Activated CD8-positive, alpha-beta T cell treated with anti-CD3 and anti-CD28 coated beads for 36 hours (primary cell): ENCODE measurements around the gene ZEB1. TPM values are rescaled to one million over a fixed set of nuclear protein-coding genes. Genes with fewer than 3 reads are reported as not detected.
A peak's percentile ranks its signal among the peaks of the same experiment; 100 is the strongest.

ENCODE experiments used
- ATAC-seq: fragments of 200-7000 bp; cut with Tn5 transposase; one replicate; pipeline ENCODE4 v1.10.0; 2021; ENCODE audit warnings: mild to moderate bottlenecking, moderate library complexity
- CTCF ChIA-PET: fragments of 350-600 bp; sonication (Branson Sonifier 250); formaldehyde crosslinking; loops from one replicate; lab custom pipeline; 2021; ENCODE audit warnings: antibody characterized with exemption; lab: Charles Lee
- POLR2A ChIA-PET: fragments of 350-600 bp; sonication (Branson Sonifier 250); formaldehyde crosslinking; loops from one replicate; lab custom pipeline; 2021; ENCODE audit warnings: antibody characterized with exemption; lab: Charles Lee
- DNase-seq: peaks from one replicate; pipeline ENCODE4 v3.0.0-alpha.2; 2020
- H3K27ac Mint-ChIP-seq: one replicate; pipeline ENCODE4 v1.8.0; 2021; ENCODE audit warnings: mild to moderate bottlenecking, mixed read lengths
- H3K27me3 Mint-ChIP-seq: one replicate; pipeline ENCODE4 v1.8.0; 2021; ENCODE audit warnings: mixed read lengths
- H3K36me3 Mint-ChIP-seq: one replicate; pipeline ENCODE4 v1.8.0; 2021; ENCODE audit warnings: low read depth, mixed read lengths
- H3K4me1 Mint-ChIP-seq: one replicate; pipeline ENCODE4 v1.8.0; 2021; ENCODE audit warnings: low read depth, mixed read lengths
- H3K4me3 Mint-ChIP-seq: one replicate; pipeline ENCODE4 v1.8.0; 2021; ENCODE audit warnings: mild to moderate bottlenecking, moderate library complexity, mixed read lengths
- H3K9me3 Mint-ChIP-seq: one replicate; pipeline ENCODE4 v1.8.0; 2021; ENCODE audit warnings: mixed read lengths
- intact Hi-C: fragments of 100-400 bp; cut with micrococcal nuclease; formaldehyde crosslinking; loops from one replicate; pipeline ENCODE4 v1.10.0; 2022
- total RNA-seq, 2 experiments: library from RNA; stranded (reverse); gene quantifications; one replicate each; pipeline ENCODE4 v1.2.3, GENCODE V29; 2021
- TF ChIP-seq, protein P1 (sequence below): fragments of 200-600 bp; IDR thresholded peaks from one replicate; pipeline ENCODE4 v1.8.0; 2022; ENCODE audit warnings: antibody characterized with exemption, mild to moderate bottlenecking

Gene ZEB1
- total RNA-seq, 2 experiments from 2014 or later, result 28.4 to 29.7 TPM

DNA sequence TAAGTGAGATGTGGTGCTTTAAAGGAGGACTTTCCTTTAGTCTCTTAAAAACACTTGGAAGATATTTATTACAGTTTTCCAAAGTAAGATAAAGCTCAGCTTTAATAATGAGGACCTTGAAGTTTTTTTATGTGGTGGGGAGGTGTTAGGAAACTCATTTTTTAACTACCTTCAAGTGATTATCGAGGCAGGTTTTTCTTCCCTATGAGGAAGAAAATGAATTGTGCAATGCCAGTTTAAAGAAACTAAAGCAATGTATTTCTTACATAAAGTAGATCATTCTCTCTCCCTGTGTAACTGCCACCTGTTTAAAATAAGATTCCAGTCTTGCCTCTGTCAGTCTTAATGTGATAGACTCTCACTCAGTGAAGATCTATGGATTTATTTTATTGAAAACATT lies 27.9 kb downstream of the ZEB1 start:
- H3K27ac Mint-ChIP-seq, result peak overlapping the region; percentile 27
- H3K4me1 Mint-ChIP-seq, result peaks cover 60% of the 10 kb centered on the region
- no peaks in the 10 kb centered on the region for H3K9me3 Mint-ChIP-seq
- no peak for DNase-seq
- no peaks in the 10 kb centered on the region for H3K27me3 Mint-ChIP-seq
- POLR2A ChIA-PET, result no interaction called here
- peaks cover 1% of the 10 kb centered on the region for H3K36me3 Mint-ChIP-seq
- no peak overlapping the region for H3K4me3 Mint-ChIP-seq
- intact Hi-C loops, result no loop called here
- CTCF ChIA-PET, result no interaction called here
- TF ChIP-seq, protein P1, sequence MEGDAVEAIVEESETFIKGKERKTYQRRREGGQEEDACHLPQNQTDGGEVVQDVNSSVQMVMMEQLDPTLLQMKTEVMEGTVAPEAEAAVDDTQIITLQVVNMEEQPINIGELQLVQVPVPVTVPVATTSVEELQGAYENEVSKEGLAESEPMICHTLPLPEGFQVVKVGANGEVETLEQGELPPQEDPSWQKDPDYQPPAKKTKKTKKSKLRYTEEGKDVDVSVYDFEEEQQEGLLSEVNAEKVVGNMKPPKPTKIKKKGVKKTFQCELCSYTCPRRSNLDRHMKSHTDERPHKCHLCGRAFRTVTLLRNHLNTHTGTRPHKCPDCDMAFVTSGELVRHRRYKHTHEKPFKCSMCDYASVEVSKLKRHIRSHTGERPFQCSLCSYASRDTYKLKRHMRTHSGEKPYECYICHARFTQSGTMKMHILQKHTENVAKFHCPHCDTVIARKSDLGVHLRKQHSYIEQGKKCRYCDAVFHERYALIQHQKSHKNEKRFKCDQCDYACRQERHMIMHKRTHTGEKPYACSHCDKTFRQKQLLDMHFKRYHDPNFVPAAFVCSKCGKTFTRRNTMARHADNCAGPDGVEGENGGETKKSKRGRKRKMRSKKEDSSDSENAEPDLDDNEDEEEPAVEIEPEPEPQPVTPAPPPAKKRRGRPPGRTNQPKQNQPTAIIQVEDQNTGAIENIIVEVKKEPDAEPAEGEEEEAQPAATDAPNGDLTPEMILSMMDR, result no peak
- ATAC-seq, result no peak

- peaks cover 67% of the 10 kb centered on the region for H3K4me1 Mint-ChIP-seq
Measured at GRCh38 chr10:31347705-31348104, 28.7 kb downstream of the ZEB1 start.

DNA sequence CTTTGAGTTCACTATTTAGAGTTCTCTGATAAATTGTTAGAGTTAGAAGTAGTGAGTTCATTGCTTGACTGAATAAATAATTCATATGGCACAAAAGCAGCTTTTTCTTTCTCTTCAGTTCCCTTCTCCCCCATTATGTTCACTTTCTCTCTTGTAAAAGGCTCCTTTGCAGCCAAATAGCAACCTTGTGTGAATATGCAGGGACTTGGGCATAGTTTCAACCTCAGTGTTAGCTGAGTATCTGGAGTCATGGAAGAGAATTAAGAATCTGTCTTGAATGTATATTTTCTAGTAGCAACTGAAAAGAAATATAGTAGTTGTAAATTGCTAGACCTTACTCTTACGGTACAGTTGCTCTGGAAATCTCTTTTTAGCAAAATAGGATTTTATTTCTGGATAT lies 31.9 kb downstream of the ZEB1 start:
- DNase-seq, result no peak
- H3K9me3 Mint-ChIP-seq, result no peaks in the 10 kb centered on the region
- H3K4me3 Mint-ChIP-seq, result no peak overlapping the region
- ChIA-PET POLR2A (no interaction called here), CTCF (no interaction called here)
- H3K27me3 Mint-ChIP-seq, result no peaks in the 10 kb centered on the region
- intact Hi-C loops, result no loop called here
- peaks cover 1% of the 10 kb centered on the region for H3K36me3 Mint-ChIP-seq
- no peak for ATAC-seq
- peaks cover 78% of the 10 kb centered on the region for H3K4me1 Mint-ChIP-seq
- no peak overlapping the region for H3K27ac Mint-ChIP-seq
- TF ChIP-seq, protein P1, result no peak

More at GRCh38 chr10:31347705-31348104, 28.7 kb downstream of the ZEB1 start:
- H3K36me3 Mint-ChIP-seq, result peaks cover 1% of the 10 kb centered on the region
- H3K27me3 Mint-ChIP-seq, result no peaks in the 10 kb centered on the region
- POLR2A ChIA-PET, result no interaction called here
- CTCF ChIA-PET, result no interaction called here
- intact Hi-C loops, result no loop called here
- TF ChIP-seq, protein P1, result no peak
- no peak for DNase-seq
- H3K4me3 Mint-ChIP-seq, result peak overlapping the region; percentile 33
- no peaks in the 10 kb centered on the region for H3K9me3 Mint-ChIP-seq
- no peak for ATAC-seq
- peak overlapping the region; percentile 76 for H3K27ac Mint-ChIP-seq

GRCh38 chr10:31352436-31353226 lies 33.6 kb downstream of the ZEB1 start:
- ChIA-PET POLR2A (interaction anchor here (1.0 kb wide), 1 partner anchor 31 kb away, joined by 3 read pairs; no protein-coding TSS in a partner anchor), CTCF (interaction anchor here (1.5 to 1.8 kb wide), 3 partner anchors 10 to 568 kb away, joined by 3 to 6 read pairs (median 5); no protein-coding TSS in a partner anchor)
- intact Hi-C loops, result no loop called here
- Mint-ChIP-seq H3K36me3 (peaks cover 1% of the 10 kb centered on the region), H3K27me3 (no peaks in the 10 kb centered on the region), H3K4me3 (no peak overlapping the region), H3K4me1 (peaks cover 70% of the 10 kb centered on the region), H3K27ac (peak overlapping the region; percentile 60), H3K9me3 (no peaks in the 10 kb centered on the region)
- no peak for DNase-seq
- TF ChIP-seq, protein P1, result no peak
- no peak for ATAC-seq

GRCh38 chr10:31353574-31353973 lies 34.6 kb downstream of the ZEB1 start:
- Mint-ChIP-seq H3K36me3 (peaks cover 4% of the 10 kb centered on the region), H3K4me3 (no peak overlapping the region), H3K27me3 (no peaks in the 10 kb centered on the region), H3K9me3 (no peaks in the 10 kb centered on the region), H3K27ac (peak overlapping the region; percentile 53), H3K4me1 (peaks cover 68% of the 10 kb centered on the region)
- ChIA-PET CTCF (interaction anchor here (1.5 to 1.8 kb wide), 2 partner anchors 11 to 12 kb away, joined by 5 to 6 read pairs; no protein-coding TSS in a partner anchor), POLR2A (interaction anchor here (1.0 kb wide), 1 partner anchor 32 kb away, joined by 3 read pairs; no protein-coding TSS in a partner anchor)
- intact Hi-C loops, result no loop called here
- TF ChIP-seq, protein P1, result peak; percentile 31
- peak; percentile 34 for DNase-seq
- peak; percentile 98 for ATAC-seq
